Subcutaneous abdominal adipose tissue (tissue), 5 donors: ENCODE measurements around the gene MLLT3.

Experiments
- H3K27ac ChIP-seq: one replicate; pipeline ENCODE4 v1.7.0; 2013; ENCODE audit warnings: low read depth, mild to moderate bottlenecking, inconsistent platforms, low read length, moderate library complexity
- H3K27me3 ChIP-seq, 5 donors: one replicate each; pipeline ENCODE4 v1.7.0; 2013; ENCODE audit warnings: low read length in 5 of 5, inconsistent platforms in 1 of 5; ENCODE audit not compliant: control insufficient read depth in 5 of 5, insufficient read depth in 4 of 5
- H3K36me3 ChIP-seq, 5 donors: one replicate each; pipeline ENCODE4 v1.7.0; 2013; ENCODE audit warnings: low read length in 5 of 5; ENCODE audit not compliant: control insufficient read depth in 5 of 5, insufficient read depth in 5 of 5
- H3K4me1 ChIP-seq, 5 donors: one replicate each; pipeline ENCODE4 v1.7.0; 2013; ENCODE audit warnings: low read length in 5 of 5, mild to moderate bottlenecking in 3 of 5, moderate library complexity in 1 of 5; ENCODE audit not compliant: control insufficient read depth in 5 of 5, insufficient read depth in 5 of 5
- H3K4me3 ChIP-seq, 5 donors: one replicate each; pipeline ENCODE4 v1.7.0; 2013; ENCODE audit warnings: low read length in 5 of 5, low read depth in 1 of 5
- H3K9ac ChIP-seq, 5 donors: one replicate each; pipeline ENCODE4 v1.7.0; 2013; ENCODE audit warnings: low read length in 5 of 5, mild to moderate bottlenecking in 4 of 5, moderate library complexity in 3 of 5
- H3K9me3 ChIP-seq, 5 donors: one replicate each; pipeline ENCODE4 v1.7.0; 2013; ENCODE audit warnings: low read length in 5 of 5; ENCODE audit not compliant: control insufficient read depth in 5 of 5
- donor health status: healthy.
- donor health status: healthy.
- donor health status: healthy.
- donor health status: healthy.
- donor health status: healthy.

MLLT3 gene

GRCh38 chr9:20618361-20618802 lies 3.9 kb downstream of the MLLT3 start:
- Histone ChIP-seq H3K9ac (no peak overlapping the region), H3K9me3 (no peaks in the 10 kb centered on the region), H3K4me1 (peaks cover 2 to 32% (median 18%) of the 10 kb centered on the region in 5 donors), H3K27ac (no peak overlapping the region), H3K27me3 (no peaks in the 10 kb centered on the region), H3K4me3 (no peak overlapping the region), H3K36me3 (no peaks in the 10 kb centered on the region)

DNA sequence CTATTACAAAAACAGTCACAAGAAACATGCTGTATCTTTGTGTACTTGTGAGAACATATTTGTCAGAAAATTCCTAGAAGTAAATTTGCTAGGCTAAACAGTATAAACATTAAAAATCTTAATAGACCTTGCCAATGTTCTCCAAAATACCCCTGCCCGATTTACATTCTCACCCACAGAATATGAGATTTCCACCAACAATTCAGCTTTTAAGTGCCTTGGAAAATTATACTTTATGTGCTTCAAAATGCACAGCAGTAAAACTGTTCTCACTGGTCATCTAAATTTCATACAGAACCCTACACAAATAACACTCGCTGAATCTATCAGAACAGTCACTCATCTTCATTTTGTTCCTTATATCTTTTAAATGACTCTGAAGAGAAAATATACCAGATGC lies 5.5 kb downstream of the MLLT3 start:
- Histone ChIP-seq H3K27ac (no peak overlapping the region), H3K9ac (no peak overlapping the region), H3K27me3 (no peaks in the 10 kb centered on the region), H3K36me3 (no peaks in the 10 kb centered on the region), H3K4me3 (no peak overlapping the region), H3K4me1 (peaks cover 2 to 23% (median 11%) of the 10 kb centered on the region in 5 donors), H3K9me3 (no peaks in the 10 kb centered on the region)

- Histone ChIP-seq H3K9ac (no peak overlapping the region), H3K9me3 (no peaks in the 10 kb centered on the region), H3K27me3 (no peaks in the 10 kb centered on the region), H3K4me1 (peaks cover 0 to 5% (median 5%) of the 10 kb centered on the region in 5 donors), H3K27ac (no peak overlapping the region), H3K36me3 (no peaks in the 10 kb centered on the region), H3K4me3 (no peak overlapping the region)
These were observed 7.6 kb downstream of the MLLT3 start for GRCh38 chr9:20614602-20615216.

GRCh38 chr9:20611691-20612287 lies 10.5 kb downstream of the MLLT3 start:
- H3K27ac ChIP-seq, result no peak overlapping the region

DNA sequence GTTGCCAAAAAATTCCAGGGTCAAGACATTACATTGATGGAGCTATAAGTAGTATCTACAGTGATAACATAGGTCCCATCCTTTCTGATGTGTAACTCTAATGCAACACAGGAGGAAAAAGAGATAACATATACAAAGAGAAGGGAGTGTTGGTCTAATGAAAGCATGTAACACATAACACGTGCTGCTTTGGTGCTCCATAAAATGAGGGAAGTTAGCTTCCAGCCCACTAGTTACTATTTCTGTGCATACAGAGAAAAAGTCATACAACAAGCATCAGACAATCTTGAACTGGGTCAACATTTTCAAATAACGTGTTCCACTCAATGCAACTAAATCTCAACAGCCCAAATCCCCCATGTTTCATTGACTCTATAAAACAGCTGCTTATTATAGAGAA lies 11.7 kb downstream of the MLLT3 start:
- H3K27me3 ChIP-seq, result no peaks in the 10 kb centered on the region
- peaks cover 0 to 7% (median 3%) of the 10 kb centered on the region in 5 donors for H3K4me1 ChIP-seq
- no peaks in the 10 kb centered on the region for H3K9me3 ChIP-seq
- no peak overlapping the region for H3K9ac ChIP-seq
- H3K4me3 ChIP-seq, result no peak overlapping the region
- H3K36me3 ChIP-seq, result no peaks in the 10 kb centered on the region
- H3K27ac ChIP-seq, result no peak overlapping the region

More at GRCh38 chr9:20611691-20612287, 10.5 kb downstream of the MLLT3 start:
- H3K36me3 ChIP-seq, result no peaks in the 10 kb centered on the region
- no peak overlapping the region for H3K9ac ChIP-seq
- H3K9me3 ChIP-seq, result no peaks in the 10 kb centered on the region
- peaks cover 0 to 1% (median under 1%) of the 10 kb centered on the region in 5 donors for H3K4me1 ChIP-seq
- no peaks in the 10 kb centered on the region for H3K27me3 ChIP-seq
- no peak overlapping the region for H3K4me3 ChIP-seq

DNA sequence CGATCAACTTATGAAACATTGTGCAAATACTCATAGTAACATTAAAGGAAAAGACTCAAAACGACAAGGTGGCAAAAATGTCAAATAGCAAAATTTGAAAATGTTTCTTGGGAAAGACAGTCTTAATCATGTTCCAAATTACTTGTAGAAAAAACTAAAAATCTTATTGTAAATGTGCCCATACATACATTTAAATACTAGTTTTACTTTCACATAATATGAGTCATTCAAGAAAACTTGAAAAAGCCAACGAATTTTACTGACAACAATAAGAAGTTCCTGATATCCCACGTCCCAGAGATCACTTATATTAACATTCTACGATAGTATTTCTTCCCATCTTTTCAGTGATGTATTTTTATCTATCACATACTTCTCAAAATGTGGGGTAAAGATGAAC lies 13.7 kb downstream of the MLLT3 start:
- Histone ChIP-seq H3K36me3 (no peaks in the 10 kb centered on the region), H3K9ac (no peak overlapping the region), H3K4me3 (no peak overlapping the region), H3K4me1 (peaks cover 0 to 12% (median 10%) of the 10 kb centered on the region in 5 donors), H3K27ac (no peak overlapping the region), H3K27me3 (no peaks in the 10 kb centered on the region), H3K9me3 (no peaks in the 10 kb centered on the region)

- Histone ChIP-seq H3K9me3 (no peaks in the 10 kb centered on the region), H3K36me3 (no peaks in the 10 kb centered on the region), H3K27ac (no peak overlapping the region), H3K27me3 (no peaks in the 10 kb centered on the region), H3K4me1 (peaks cover 0 to 30% (median 18%) of the 10 kb centered on the region in 5 donors), H3K4me3 (no peak overlapping the region), H3K9ac (no peak overlapping the region)
These were observed 15.6 kb downstream of the MLLT3 start for GRCh38 chr9:20606652-20607051.

DNA sequence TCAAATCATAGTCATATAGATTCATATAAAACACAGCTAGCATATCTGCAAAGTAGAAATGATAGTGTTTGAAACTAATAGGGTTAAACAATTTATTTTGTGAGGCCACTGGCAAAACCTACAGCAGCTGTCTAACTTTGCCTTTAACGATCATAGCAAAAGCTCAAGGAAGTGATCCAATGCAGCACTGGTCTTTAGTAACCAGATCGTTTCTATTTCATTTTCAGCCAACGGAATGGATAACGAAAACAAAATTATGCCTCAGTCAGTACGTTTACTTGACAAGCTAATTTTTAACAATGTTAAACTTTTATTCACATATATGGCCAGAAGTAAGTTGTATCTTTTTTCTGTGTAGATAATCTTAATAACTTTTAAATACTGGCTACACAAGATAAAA lies 17.7 kb downstream of the MLLT3 start:
- Histone ChIP-seq H3K9ac (peak overlapping the region in 4 of 5 donors; percentile 38 to 57 (median 54)), H3K9me3 (no peaks in the 10 kb centered on the region), H3K4me1 (peaks cover 0 to 35% (median 23%) of the 10 kb centered on the region in 5 donors), H3K4me3 (peak overlapping the region; percentile 34 to 62 (median 50)), H3K27me3 (no peaks in the 10 kb centered on the region), H3K36me3 (no peaks in the 10 kb centered on the region), H3K27ac (peak overlapping the region; percentile 44)

GRCh38 chr9:20603524-20604268 lies 18.6 kb downstream of the MLLT3 start:
- Histone ChIP-seq H3K4me3 (no peak overlapping the region), H3K27ac (peak overlapping the region; percentile 44), H3K27me3 (no peaks in the 10 kb centered on the region), H3K9ac (peak overlapping the region in 2 of 5 donors; percentile 38 to 56), H3K4me1 (peaks cover 0 to 35% (median 23%) of the 10 kb centered on the region in 5 donors), H3K36me3 (no peaks in the 10 kb centered on the region), H3K9me3 (no peaks in the 10 kb centered on the region)

DNA sequence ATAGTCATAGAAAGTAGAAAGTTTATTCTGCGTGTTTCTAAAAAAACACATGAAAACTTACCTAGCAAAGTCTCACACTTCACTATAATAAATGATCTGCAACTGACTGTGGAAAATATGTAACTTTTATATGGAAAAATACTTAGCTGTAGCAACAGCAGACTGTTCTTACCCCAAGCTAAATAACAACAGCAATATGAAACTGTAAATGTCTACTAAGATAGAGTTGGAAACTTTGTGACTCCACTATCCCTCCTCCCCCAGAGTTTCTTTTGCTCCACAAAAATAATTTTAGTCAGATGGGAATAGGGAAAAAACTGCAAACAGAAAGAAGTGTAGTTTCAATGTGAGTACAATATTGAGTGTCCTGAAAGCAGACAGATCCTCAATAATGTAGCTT lies 21.0 kb downstream of the MLLT3 start:
- H3K4me3 ChIP-seq, result peak overlapping the region in 1 of 5 donors; percentile 7
- H3K27me3 ChIP-seq, result no peaks in the 10 kb centered on the region
- H3K36me3 ChIP-seq, result no peaks in the 10 kb centered on the region
- peaks cover 0 to 29% (median 23%) of the 10 kb centered on the region in 5 donors for H3K4me1 ChIP-seq
- H3K9ac ChIP-seq, result no peak overlapping the region
- H3K9me3 ChIP-seq, result no peaks in the 10 kb centered on the region
- no peak overlapping the region for H3K27ac ChIP-seq
